Peyer's patch (tissue), 4 donors: Measurements from ENCODE around the gene NEUROD2. TPM values are rescaled to one million over a fixed set of nuclear protein-coding genes. Genes with fewer than 3 reads are reported as not detected.

Experiments
- DNase-seq, 3 donors: peaks; one replicate each; pipeline ENCODE4 v3.0.0-alpha.2; 2017 to 2019
- H3K27ac ChIP-seq, 4 donors: fragments of 200-600 bp; sonication (generic); one replicate each; pipeline ENCODE4 v1.5.1; 2016 to 2019
- H3K27me3 ChIP-seq, 2 donors: fragments of 200-600 bp; sonication (generic); one replicate each; pipeline ENCODE4 v1.5.1; 2019
- H3K36me3 ChIP-seq, 3 donors: fragments of 200-600 bp; sonication (generic); one replicate each; pipeline ENCODE4 v1.5.1; 2016 to 2019
- H3K4me1 ChIP-seq, 4 donors: fragments of 200-600 bp; sonication (generic); one replicate each; pipeline ENCODE4 v1.5.1; 2016 to 2019
- H3K4me3 ChIP-seq, 4 donors: fragments of 200-600 bp; sonication (generic); 1 replicate in 3 of 4; 2 replicates in 1 of 4; pipeline ENCODE4 v1.5.1; 2016 to 2019; ENCODE audit warnings: mild to moderate bottlenecking in 1 of 4
- H3K9me3 ChIP-seq, 4 donors: fragments of 200-600 bp; sonication (generic); one replicate each; pipeline ENCODE4 v1.5.1; 2016 to 2019; ENCODE audit warnings: mild to moderate bottlenecking in 1 of 4
- CTCF ChIP-seq, 6 experiments: fragments of 450-650 bp in 4 of 6; fragments of 200-600 bp in 2 of 6; sonication (generic) in 1 of 6; IDR thresholded peaks; one replicate each; pipeline ENCODE4 v1.5.1; 2017 to 2019; ENCODE audit warnings: antibody characterized with exemption in 6 of 6, mild to moderate bottlenecking in 3 of 6, moderate library complexity in 1 of 6
- POLR2A ChIP-seq, 2 donors: fragments of 450-650 bp; IDR thresholded peaks; one replicate each; pipeline ENCODE4 v1.5.1; 2017; ENCODE audit warnings: antibody characterized with exemption in 2 of 2, mild to moderate bottlenecking in 2 of 2, moderate library complexity in 2 of 2
- total RNA-seq, 4 donors: library from RNA; depleted of rRNA; stranded (reverse); fragments of >200 nt; gene quantifications; one replicate each; pipeline ENCODE4 v1.1.0, GENCODE V29; 2016

The NEUROD2 gene
- total RNA-seq, 4 donors from 2014 or later, result not detected

DNA sequence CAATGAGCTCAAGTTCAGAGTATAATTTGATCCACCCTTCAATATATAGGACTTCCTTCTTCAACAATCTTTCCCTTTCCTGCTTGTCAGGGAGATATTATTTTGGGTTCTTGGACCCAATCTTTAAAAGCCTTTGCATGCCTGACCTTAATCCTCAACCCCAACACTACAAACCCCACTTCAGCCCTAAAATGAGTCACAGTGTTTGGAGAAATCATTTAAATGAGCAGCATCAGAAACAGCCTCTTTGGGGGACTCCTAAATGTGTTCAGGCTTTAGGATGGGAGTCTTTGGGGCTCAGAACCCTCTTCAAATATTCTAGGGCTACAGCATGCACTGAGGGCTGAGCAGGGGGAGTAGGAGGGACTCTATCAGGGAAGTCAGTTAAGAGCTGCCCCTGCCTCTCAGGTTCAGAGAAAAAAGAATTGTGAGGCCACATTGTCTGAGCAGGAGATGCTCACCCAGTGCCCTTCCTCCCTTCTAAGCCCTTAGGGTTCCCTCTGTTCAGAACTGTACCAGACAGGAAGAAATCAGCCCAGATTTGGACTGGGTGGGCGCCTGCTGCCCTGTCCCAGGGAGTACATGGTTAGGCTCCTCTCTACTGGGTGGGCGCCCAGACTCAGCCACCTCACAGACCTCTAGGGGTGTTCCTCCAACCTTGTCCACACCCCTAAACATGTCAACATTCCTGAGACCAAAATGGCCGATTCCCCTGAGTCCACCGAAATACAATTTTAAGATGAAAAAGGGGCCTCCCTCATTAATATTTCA, 5.0 kb downstream of the NEUROD2 start:
- peaks cover 7 to 96% of the 10 kb centered on the region in 2 donors for H3K27me3 ChIP-seq
- peaks cover 0 to 49% (median 24%) of the 10 kb centered on the region in 4 donors for H3K4me1 ChIP-seq
- TF ChIP-seq CTCF (IDR thresholded peaks at IDR 0.05), result no peak
- TF ChIP-seq POLR2A (IDR thresholded peaks at IDR 0.05), result no peak
- DNase-seq, result no peak
- H3K36me3 ChIP-seq, result no peaks in the 10 kb centered on the region
- peaks cover 0 to 4% (median 0%) of the 10 kb centered on the region in 4 donors for H3K9me3 ChIP-seq
- no peak overlapping the region for H3K4me3 ChIP-seq
- H3K27ac ChIP-seq, result no peak overlapping the region

DNA sequence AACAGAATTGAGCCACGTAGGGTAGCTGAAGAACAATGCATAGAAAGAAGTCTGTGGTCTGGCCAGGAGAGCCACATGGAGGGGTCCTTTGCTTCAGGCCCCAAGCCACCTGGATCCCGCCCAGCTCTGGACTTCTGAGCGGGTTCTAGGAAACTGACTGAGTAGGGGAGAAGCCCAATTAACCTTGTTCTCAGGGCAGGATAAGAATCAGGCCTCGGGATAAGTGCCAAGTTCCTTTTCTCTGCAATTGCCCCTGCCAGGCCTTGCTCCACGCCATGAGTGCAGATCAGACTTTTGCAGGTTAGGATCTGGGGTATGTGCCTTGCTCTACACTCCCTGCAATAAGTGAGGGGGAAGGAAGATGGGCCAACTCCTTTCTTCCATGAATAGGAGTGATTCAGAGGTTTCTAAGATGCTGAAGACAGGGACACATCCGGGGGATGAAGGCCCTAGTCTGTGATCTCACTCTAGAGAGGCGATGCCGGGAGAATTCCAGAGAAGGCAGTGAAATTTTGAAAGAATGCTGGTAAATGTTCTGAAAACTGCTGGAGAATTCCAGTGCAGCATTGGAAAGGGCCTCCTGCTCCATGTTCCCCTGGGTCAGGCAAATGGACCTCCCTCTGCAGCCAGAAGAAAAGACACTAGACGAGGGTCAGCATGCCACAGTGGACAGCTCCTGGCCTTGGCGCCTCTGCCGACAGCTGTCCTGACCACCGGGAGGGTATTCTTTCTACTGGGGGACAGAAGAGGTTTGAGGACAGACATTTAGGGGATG, 5.8 kb downstream of the NEUROD2 start:
- Histone ChIP-seq H3K27me3 (peaks cover 0 to 95% of the 10 kb centered on the region in 2 donors), H3K4me1 (peaks cover 0 to 41% (median 20%) of the 10 kb centered on the region in 4 donors), H3K36me3 (no peaks in the 10 kb centered on the region), H3K9me3 (peaks cover 0 to 4% (median 0%) of the 10 kb centered on the region in 4 donors), H3K4me3 (no peak overlapping the region), H3K27ac (no peak overlapping the region)
- no peak for DNase-seq
- TF ChIP-seq POLR2A (IDR thresholded peaks at IDR 0.05) (no peak), CTCF (IDR thresholded peaks at IDR 0.05) (no peak)

GRCh38 chr17:39600997-39601597, 6.6 kb downstream of the NEUROD2 start:
- Histone ChIP-seq H3K9me3 (peaks cover 0 to 4% (median 0%) of the 10 kb centered on the region in 4 donors), H3K27me3 (peaks cover 0 to 94% of the 10 kb centered on the region in 2 donors), H3K4me1 (peaks cover 0 to 33% (median 12%) of the 10 kb centered on the region in 4 donors), H3K36me3 (no peaks in the 10 kb centered on the region), H3K4me3 (no peak overlapping the region), H3K27ac (no peak overlapping the region)
- TF ChIP-seq CTCF (IDR thresholded peaks at IDR 0.05), result no peak
- no peak for TF ChIP-seq POLR2A (IDR thresholded peaks at IDR 0.05)
- no peak for DNase-seq

DNA sequence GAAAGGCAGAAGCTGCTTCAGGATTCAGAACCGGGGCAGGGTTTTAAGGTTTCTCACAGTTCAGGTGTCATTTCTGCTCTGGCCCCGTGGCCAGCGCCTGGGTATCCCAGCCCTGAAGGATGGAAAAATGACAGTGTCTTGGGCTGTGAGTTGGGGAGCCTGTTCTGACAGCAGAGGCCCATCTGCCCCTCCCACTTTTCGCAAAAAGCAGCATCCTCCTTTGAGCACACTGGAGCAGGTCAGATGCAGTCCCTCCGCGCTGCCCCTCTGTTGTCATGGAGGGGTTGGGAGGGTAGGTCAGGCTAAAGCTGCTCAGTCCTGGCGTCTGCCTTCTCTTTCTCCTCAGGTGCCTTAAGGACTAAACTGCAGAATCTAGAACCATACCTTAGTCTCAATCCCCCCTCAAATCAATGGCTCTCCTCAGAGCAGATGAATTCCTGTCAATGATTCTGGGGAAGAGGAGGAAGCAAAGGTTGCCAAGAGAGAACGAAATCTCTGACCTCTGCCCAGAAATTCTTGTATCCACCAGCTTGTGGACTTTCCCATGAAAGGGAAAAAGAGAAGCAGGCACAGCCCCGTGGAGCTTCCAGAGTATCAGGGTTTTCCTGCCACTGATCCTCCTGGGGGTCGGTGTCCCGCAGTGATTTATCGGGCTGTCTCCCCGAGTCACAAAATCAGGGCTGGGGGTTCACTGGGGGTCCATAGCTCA, 7.3 kb downstream of the NEUROD2 start:
- H3K4me3 ChIP-seq, result no peak overlapping the region
- H3K4me1 ChIP-seq, result peaks cover 0 to 26% (median 7%) of the 10 kb centered on the region in 4 donors
- no peak for DNase-seq
- H3K27ac ChIP-seq, result no peak overlapping the region
- no peak for TF ChIP-seq CTCF (IDR thresholded peaks at IDR 0.05)
- TF ChIP-seq POLR2A (IDR thresholded peaks at IDR 0.05), result no peak
- no peaks in the 10 kb centered on the region for H3K36me3 ChIP-seq
- H3K9me3 ChIP-seq, result peaks cover 0 to 4% (median 0%) of the 10 kb centered on the region in 4 donors
- peaks cover 0 to 93% of the 10 kb centered on the region in 2 donors for H3K27me3 ChIP-seq

DNA sequence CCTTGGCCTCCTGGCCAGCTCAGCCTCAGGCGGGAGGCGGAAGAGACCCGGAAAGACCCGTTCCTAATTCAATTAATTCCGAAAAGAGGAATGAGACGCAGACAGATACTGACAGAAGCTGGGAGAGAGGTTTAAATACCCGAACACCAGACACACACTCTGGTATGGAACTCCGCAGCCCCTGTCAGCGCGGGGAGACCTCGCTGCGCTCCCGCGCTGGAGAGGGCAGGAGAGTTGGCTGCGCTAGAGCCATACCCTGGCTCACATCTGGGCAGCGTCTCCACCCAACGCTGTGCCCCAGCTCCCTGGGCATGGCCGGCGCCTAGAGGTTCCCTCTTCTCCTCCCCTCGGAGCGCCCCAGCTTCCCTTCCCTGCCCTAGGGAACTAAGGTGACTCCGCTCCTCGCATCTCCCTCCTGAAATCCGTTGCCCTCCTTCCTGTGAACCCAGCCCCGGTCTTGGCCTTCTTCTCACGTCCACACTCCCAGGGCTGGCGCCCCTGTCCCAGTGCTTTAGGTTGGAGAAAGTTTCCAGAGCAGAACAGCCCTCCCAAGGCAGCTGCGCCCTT, 8.0 kb downstream of the NEUROD2 start:
- Histone ChIP-seq H3K4me1 (peaks cover 0 to 20% (median 4%) of the 10 kb centered on the region in 4 donors), H3K4me3 (no peak overlapping the region), H3K27me3 (peaks cover 0 to 89% of the 10 kb centered on the region in 2 donors), H3K9me3 (peaks cover 0 to 4% (median 0%) of the 10 kb centered on the region in 4 donors), H3K27ac (no peak overlapping the region), H3K36me3 (no peaks in the 10 kb centered on the region)
- TF ChIP-seq CTCF (IDR thresholded peaks at IDR 0.05) (no peak), POLR2A (IDR thresholded peaks at IDR 0.05) (no peak)
- no peak for DNase-seq
